HG03159 (cell line): Measurements from ENCODE around the gene SH3TC1.

ENCODE experiments used
- ATAC-seq: cut with Tn5 transposase; IDR thresholded peaks from one replicate; pipeline ENCODE4 v1.9.1; 2021; ENCODE audit warnings: mild to moderate bottlenecking, moderate library complexity; ENCODE audit not compliant: unreplicated experiment

The SH3TC1 gene

GRCh38 chr4:8259743-8260430 lies 60.8 kb downstream of the SH3TC1 start:
- no peak for ATAC-seq

- ATAC-seq: no peak
Observed at GRCh38 chr4:8260656-8261111, 61.6 kb downstream of the SH3TC1 start.

GRCh38 chr4:8261851-8262535 lies 62.9 kb downstream of the SH3TC1 start:
- no peak for ATAC-seq

- no peak for ATAC-seq
Observed at GRCh38 chr4:8262637-8263322, 63.7 kb downstream of the SH3TC1 start.

GRCh38 chr4:8263397-8263796 lies 64.3 kb downstream of the SH3TC1 start:
- no peak for ATAC-seq

GRCh38 chr4:8264106-8264505 lies 65.0 kb downstream of the SH3TC1 start:
- no peak for ATAC-seq

- ATAC-seq: no peak
Observed at GRCh38 chr4:8265171-8265929, 66.3 kb downstream of the SH3TC1 start.

GRCh38 chr4:8266088-8266487 lies 67.0 kb downstream of the SH3TC1 start:
- ATAC-seq: no peak

- no peak for ATAC-seq
Observed at GRCh38 chr4:8266508-8266907, 67.4 kb downstream of the SH3TC1 start.

GRCh38 chr4:8267077-8267476 lies 68.0 kb downstream of the SH3TC1 start:
- peak; percentile 53 for ATAC-seq

- no peak for ATAC-seq
Observed at GRCh38 chr4:8268211-8268610, 69.1 kb downstream of the SH3TC1 start.

- ATAC-seq: no peak
Observed at GRCh38 chr4:8268901-8269534, 69.9 kb downstream of the SH3TC1 start.

GRCh38 chr4:8269535-8270417 lies 70.7 kb downstream of the SH3TC1 start, which contains the start of gene HTRA3:
TSS of gene HTRA3 (plus strand) at chr4:8269754. CDS start at chr4:8269969, 215 bp downstream.
- no peak for ATAC-seq

- ATAC-seq: no peak
Observed at GRCh38 chr4:8270418-8270771, 71.3 kb downstream of the SH3TC1 start.

GRCh38 chr4:8270912-8271815 lies 72.1 kb downstream of the SH3TC1 start:
- ATAC-seq: no peak

- no peak for ATAC-seq
Observed at GRCh38 chr4:8271821-8272220, 72.7 kb downstream of the SH3TC1 start.

- no peak for ATAC-seq
Observed at GRCh38 chr4:8272472-8273428, 73.7 kb downstream of the SH3TC1 start.

GRCh38 chr4:8273450-8273849 lies 74.4 kb downstream of the SH3TC1 start:
- ATAC-seq: no peak
